Glutamatergic neuron (in vitro differentiated cells): ENCODE results near the gene BATF. TPM values are rescaled to one million over a fixed set of nuclear protein-coding genes. Genes with fewer than 3 reads are reported as not detected.

Source experiments
- DNase-seq: peaks from one replicate; pipeline ENCODE4 v3.0.0; 2022
- H3K27ac Mint-ChIP-seq: one replicate; pipeline ENCODE4 v1.8.0; 2020; ENCODE audit warnings: mild to moderate bottlenecking, mixed read lengths, inconsistent platforms; ENCODE audit not compliant: unreplicated experiment
- H3K27me3 Mint-ChIP-seq: one replicate; pipeline ENCODE4 v1.8.0; 2020; ENCODE audit warnings: mild to moderate bottlenecking, moderate library complexity, mixed read lengths, inconsistent platforms; ENCODE audit not compliant: unreplicated experiment
- H3K36me3 Mint-ChIP-seq: one replicate; pipeline ENCODE4 v1.8.0; 2020; ENCODE audit warnings: mild to moderate bottlenecking, mixed read lengths, inconsistent platforms; ENCODE audit not compliant: unreplicated experiment
- H3K4me1 Mint-ChIP-seq: one replicate; pipeline ENCODE4 v1.8.0; 2020; ENCODE audit warnings: mild to moderate bottlenecking, low read depth, mixed read lengths, inconsistent platforms; ENCODE audit not compliant: unreplicated experiment
- H3K4me3 Mint-ChIP-seq: one replicate; pipeline ENCODE4 v1.8.0; 2020; ENCODE audit warnings: mild to moderate bottlenecking, mixed read lengths, inconsistent platforms; ENCODE audit not compliant: unreplicated experiment
- H3K9me3 Mint-ChIP-seq: one replicate; pipeline ENCODE4 v1.8.0; 2020; ENCODE audit warnings: mild to moderate bottlenecking, moderate library complexity, mixed read lengths, inconsistent platforms; ENCODE audit not compliant: unreplicated experiment
- total RNA-seq: library from RNA; stranded (reverse); fragmentation: NEBNext Ultra II Directional; extraction: Animal tissue kit (Norgen Biotek cat#: 25700); gene quantifications from one replicate; pipeline ENCODE4 v1.2.1, GENCODE V29; 2021; ENCODE audit not compliant: unreplicated experiment
- TF ChIP-seq, protein P1 (sequence below): fragments of 200-600 bp; sonication (generic); IDR thresholded peaks from one replicate; pipeline ENCODE4 v1.5.0; 2021; ENCODE audit not compliant: partially characterized antibody, unreplicated experiment

Gene BATF
- total RNA-seq, 1 donor from 2014 or later = not detected

DNA sequence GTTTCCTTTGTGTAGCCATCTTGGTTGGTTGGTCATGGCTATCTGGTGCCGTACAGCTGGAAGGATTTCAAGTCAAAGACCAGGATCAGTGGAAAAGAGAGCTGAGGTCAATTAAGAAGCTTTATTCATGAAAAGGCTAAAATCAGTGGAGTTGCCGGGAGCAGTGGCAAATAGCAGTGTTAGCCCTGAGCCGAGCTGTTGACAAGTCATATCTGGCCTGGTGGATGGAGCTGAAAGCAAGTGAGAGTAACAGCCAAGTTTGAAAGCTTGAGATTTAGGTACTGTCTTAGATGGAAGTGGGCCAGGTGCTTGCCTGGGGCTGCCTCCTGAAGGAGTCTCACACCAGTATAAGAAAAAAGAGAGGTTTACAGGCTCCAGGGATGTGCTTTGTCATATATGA, 9.0 kb downstream of the BATF start:
- TF ChIP-seq, protein P1, sequence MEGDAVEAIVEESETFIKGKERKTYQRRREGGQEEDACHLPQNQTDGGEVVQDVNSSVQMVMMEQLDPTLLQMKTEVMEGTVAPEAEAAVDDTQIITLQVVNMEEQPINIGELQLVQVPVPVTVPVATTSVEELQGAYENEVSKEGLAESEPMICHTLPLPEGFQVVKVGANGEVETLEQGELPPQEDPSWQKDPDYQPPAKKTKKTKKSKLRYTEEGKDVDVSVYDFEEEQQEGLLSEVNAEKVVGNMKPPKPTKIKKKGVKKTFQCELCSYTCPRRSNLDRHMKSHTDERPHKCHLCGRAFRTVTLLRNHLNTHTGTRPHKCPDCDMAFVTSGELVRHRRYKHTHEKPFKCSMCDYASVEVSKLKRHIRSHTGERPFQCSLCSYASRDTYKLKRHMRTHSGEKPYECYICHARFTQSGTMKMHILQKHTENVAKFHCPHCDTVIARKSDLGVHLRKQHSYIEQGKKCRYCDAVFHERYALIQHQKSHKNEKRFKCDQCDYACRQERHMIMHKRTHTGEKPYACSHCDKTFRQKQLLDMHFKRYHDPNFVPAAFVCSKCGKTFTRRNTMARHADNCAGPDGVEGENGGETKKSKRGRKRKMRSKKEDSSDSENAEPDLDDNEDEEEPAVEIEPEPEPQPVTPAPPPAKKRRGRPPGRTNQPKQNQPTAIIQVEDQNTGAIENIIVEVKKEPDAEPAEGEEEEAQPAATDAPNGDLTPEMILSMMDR = no peak

DNA sequence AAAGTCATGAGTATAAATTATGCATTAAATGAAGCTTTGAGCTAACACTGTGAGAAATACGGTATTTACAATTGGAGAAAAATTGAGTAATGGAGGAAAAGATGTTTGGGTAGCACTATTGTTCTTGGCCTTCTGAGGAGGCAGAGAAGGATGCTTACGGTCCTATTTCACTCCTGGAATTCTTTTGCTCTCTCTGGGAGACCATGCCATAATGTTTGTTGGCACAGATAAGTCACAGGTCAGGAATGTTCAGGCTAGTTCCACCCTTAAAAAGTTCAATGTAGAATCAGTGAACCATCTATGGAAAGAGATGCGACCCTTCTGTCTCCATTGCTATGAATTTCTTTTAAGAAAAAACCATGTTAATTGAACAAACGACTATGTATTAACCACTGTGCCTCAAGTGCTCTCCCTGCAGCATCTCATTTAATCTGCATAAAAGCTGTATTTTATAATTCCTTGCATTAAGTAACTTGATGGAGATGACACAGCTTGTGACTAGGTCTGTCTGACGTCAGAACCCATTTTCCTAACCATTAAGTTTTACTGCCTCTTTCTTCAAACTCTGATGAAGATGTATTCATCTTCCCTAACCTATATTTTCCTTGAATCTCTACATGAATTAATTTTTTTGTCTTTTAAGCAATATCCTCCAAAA, 9.5 kb downstream of the BATF start:
- H3K27ac Mint-ChIP-seq = no peak overlapping the region
- peaks cover 4% of the 10 kb centered on the region for H3K4me1 Mint-ChIP-seq
- TF ChIP-seq, protein P1 = no peak
- no peak for DNase-seq
- H3K9me3 Mint-ChIP-seq = no peaks in the 10 kb centered on the region
- H3K4me3 Mint-ChIP-seq = no peak overlapping the region
- peaks cover 4% of the 10 kb centered on the region for H3K36me3 Mint-ChIP-seq
- H3K27me3 Mint-ChIP-seq = no peaks in the 10 kb centered on the region

More for the DNA sequence above, 9.0 kb downstream of the BATF start:
- peaks cover 4% of the 10 kb centered on the region for H3K36me3 Mint-ChIP-seq
- no peak overlapping the region for H3K4me3 Mint-ChIP-seq
- DNase-seq = no peak
- H3K4me1 Mint-ChIP-seq = peaks cover 4% of the 10 kb centered on the region
- no peak overlapping the region for H3K27ac Mint-ChIP-seq
- H3K27me3 Mint-ChIP-seq = no peaks in the 10 kb centered on the region
- no peaks in the 10 kb centered on the region for H3K9me3 Mint-ChIP-seq

DNA sequence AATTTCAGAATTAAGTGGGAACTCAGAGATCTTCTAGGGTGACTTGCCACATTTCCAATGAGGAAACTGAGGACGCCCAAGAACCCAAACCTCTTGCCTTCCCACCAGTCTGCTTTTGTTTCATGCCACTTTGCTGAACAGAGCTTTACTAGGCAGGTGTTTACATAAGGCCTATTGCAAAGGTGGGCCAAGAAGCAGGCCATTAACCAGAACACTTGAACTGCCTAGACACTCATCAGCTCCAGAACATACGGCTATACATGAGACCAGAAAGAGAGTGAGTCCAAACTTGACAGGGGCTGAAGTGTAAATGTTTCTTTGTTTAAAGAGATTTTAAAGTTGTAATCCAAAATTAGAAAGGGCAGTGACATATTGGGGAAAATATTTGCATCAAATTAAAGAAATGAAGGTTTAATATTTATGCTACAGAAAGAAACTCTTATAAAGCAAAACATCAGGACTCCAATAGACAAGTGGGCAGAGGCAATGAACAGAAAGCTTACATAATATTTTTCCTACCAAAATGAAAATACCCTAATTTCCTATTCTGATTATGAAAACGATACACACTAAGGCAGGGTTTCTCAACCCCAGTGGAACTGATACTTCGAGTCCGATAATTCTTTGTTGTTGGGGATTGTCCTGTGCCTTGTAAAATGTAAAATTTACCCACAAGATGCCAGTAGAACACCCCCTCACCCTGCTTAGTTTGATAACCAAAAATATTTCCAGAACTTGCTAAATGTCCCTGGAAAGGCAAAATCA, 11.7 kb downstream of the BATF start:
- no peak overlapping the region for H3K27ac Mint-ChIP-seq
- H3K4me1 Mint-ChIP-seq = no peaks in the 10 kb centered on the region
- TF ChIP-seq, protein P1 = no peak

GRCh38 chr14:75535164-75535898, 13.1 kb downstream of the BATF start:
- TF ChIP-seq, protein P1 = no peak
- Mint-ChIP-seq H3K9me3 (no peaks in the 10 kb centered on the region), H3K27me3 (no peaks in the 10 kb centered on the region)

More for the DNA sequence above, 11.7 kb downstream of the BATF start:
- Mint-ChIP-seq H3K36me3 (peaks cover 4% of the 10 kb centered on the region), H3K4me3 (no peak overlapping the region), H3K27me3 (no peaks in the 10 kb centered on the region), H3K9me3 (no peaks in the 10 kb centered on the region)
- no peak for DNase-seq

More at GRCh38 chr14:75535164-75535898, 13.1 kb downstream of the BATF start:
- peaks cover 4% of the 10 kb centered on the region for H3K36me3 Mint-ChIP-seq
- no peak overlapping the region for H3K4me3 Mint-ChIP-seq
- no peak for DNase-seq
- H3K4me1 Mint-ChIP-seq = no peaks in the 10 kb centered on the region
- H3K27ac Mint-ChIP-seq = no peak overlapping the region
